Stimulated activated CD8-positive, alpha-beta memory T cell treated with anti-CD3 and anti-CD28 coated beads, Interleukin-15, amount 100 ng/mL, for 1 hour (primary cell): ENCODE measurements around the gene AGBL4.

Experiments used
- DNase-seq: peaks from one replicate; pipeline ENCODE4 v3.0.0-alpha.2; 2020; ENCODE audit warnings: low read depth

The AGBL4 gene

DNA sequence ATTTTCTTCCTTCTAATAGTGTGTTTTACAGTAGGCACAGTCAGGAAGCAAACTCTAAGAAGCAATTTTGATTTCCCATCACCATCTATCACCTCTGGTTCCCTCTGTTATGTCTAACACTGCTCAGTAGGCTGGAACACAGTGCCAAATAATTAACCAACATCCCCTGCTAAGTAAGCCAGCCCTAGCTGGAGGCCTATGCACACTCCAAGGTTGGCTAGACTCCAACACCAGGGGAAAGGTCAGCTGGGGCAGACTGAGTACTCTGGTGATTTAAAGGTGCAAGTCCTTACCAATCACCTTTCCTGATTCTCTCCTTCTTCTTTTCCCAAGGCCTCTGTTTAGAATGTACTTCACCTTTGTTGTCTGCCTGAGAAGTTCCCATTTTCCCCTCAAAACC is 1200.6 kb downstream of the AGBL4 start:
- no peak for DNase-seq

- DNase-seq, result no peak
Observed at GRCh38 chr1:48820491-48820890, 1203.3 kb downstream of the AGBL4 start.

DNA sequence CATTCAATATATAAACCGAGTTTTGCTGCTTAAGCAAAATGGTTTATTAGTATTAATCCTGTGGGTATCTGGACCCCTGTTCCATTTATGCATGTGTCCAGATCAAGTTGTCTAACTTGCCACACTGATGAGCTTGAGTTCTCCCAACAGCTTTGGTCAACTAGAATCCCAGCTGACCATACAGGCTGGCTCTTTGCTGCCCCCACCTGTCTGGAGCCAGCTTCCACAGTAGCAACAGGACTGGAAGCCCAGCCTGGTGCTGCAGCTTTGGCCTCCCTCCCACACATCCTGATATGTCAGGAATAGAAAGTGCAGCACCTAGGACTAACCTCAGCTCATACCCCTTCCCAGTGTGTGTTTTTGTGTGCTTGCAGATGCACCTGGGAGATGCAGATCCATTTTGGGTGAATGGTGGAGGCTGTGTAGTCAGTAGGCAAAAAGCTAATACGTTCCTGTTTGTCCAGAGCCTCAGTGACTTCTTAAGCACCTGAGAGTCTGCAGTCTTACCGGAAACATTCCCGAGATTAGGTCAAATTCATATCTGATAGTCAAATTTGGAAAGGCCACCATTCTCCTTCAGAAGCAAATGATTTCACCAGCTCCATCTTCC is 1206.1 kb downstream of the AGBL4 start:
- DNase-seq, result no peak

- DNase-seq, result no peak
Observed at GRCh38 chr1:48810740-48811139, 1213.0 kb downstream of the AGBL4 start.

DNA sequence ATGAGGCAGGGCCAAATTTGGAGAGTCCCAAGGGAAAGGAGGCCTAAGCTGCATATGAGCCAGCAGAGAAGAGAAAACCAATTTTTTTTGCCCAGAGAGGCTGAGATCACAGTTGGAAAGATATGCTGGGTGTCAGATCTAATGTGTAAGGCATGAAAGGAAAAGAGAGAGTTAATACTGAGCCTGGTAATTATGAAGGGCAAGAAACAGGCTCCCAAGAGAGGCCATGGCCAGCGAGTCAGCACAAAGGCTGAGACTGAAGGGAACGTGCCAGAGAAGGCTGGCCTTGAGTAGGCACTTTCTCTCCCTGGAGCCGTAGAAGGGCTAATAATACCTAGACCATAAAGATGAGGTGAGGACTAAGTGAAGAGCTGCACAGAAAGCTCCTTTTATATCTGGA is 1215.3 kb downstream of the AGBL4 start:
- DNase-seq, result no peak

- DNase-seq, result no peak
Observed at GRCh38 chr1:48807554-48808260, 1216.0 kb downstream of the AGBL4 start.

DNA sequence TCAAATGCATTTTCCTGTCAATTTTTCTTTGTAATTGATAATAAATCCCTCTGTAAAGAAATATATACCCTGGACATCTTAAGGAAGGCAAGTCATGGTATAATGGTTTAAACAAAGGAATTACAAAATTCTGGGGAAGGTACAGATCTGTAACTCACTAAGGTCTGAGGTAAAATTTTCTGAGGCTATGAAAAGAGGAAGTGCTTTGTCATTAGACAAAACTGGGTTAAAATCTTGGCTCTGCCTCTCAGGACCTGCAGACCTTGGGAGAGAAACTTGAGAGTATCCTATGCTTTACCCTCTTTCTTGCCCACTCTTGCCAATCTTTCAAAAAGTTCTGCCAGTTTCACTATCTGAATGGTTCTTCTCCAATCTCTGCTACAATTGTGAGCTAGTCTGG is 1220.3 kb downstream of the AGBL4 start:
- no peak for DNase-seq

GRCh38 chr1:48794816-48795215 is 1228.9 kb downstream of the AGBL4 start:
- DNase-seq, result no peak

DNA sequence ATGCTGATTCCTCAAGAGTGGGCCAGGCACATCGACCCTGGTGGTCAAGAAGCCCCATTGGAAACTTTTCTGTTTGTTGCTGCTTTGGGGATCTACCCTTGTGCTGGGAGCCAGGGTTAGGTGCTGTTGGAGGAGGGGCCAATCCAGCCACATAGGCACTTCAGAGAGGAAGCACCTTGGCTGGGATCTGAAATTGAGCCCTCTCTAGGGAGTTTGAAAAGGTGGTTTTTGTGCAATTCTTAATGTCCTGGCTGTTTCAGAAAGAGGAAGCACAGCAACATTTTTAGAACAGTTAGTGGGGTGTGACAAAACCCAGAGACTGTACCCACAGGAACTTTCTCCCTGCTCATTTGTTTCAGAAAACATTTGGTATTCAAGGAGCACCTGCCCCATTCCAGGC is 1229.9 kb downstream of the AGBL4 start:
- DNase-seq, result no peak

DNA sequence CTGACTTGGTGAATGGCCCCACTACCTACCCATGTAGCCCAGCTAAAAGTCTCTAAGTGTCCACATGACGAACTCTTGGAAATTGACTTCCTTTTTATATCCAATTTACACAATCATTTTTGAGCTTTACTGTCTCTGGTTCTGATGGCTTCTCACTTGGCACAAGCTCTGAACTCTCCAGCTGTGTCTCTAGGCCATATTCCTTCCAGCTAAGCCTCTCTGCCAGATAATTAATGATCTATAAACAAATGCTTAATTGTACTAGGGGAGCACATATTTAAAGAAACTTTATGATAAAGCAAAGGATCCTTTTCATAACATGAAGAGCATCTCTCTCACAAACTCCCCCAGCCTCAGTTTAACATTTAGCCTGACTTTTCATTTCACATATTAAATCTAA is 1230.8 kb downstream of the AGBL4 start:
- DNase-seq, result no peak

DNA sequence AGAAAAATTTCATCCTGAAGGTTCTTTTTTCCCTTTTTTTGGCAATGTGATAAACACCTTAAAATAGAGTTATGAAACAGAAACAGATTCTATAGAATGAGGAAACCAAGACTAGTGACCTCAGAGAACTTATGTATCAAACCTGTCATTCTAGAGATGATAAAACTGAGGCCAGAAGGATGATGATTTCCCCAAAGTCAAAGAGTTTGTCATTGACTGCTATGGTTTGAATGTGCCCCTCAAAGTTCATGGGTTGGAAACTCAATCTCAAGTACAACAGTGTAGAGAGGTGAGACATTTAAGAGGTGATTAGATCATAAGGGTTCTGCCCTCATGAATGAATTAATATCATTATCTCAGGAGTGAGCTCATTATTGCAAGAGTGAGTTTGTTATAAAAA is 1233.4 kb downstream of the AGBL4 start:
- no peak for DNase-seq

GRCh38 chr1:48789903-48790302 is 1233.9 kb downstream of the AGBL4 start:
- DNase-seq, result no peak

DNA sequence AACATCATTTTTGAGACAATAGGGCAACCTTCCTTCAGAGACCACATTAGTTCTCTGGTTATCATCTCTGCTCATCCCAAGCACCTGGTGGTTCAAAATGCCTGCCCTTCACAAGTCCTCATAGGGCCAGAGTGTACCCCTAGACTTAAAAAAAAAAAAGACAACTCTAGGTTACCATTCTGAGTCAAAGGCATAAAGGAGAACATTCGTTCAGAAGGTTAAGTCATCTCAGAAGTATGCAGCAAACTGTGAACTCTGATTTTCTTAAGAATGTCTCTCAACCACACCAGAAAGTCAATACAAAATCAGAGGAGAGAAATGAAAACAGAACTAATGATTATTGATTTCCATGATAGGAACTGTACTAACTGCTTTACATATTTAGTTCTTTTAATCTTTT is 1237.9 kb downstream of the AGBL4 start:
- no peak for DNase-seq

DNA sequence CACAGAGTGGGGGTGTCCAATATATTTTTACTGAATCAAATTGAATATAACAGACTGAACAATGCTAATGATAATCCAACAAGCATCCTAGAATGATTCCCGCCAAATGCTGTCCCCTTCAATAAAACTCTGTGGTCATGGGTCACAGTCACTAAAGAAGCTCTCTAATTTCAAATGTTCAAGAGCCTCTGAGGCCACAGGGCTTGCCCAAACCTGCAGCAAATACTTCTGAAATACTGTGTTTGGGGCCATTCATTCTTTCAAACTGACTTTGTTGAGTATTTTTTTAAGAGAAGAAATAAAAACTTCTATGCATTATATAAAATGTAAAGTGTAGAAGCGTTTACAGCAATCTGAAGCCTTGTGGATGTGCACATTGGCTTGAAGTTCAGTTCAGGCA is 1239.5 kb downstream of the AGBL4 start:
- no peak for DNase-seq

GRCh38 chr1:48777219-48777895 is 1246.4 kb downstream of the AGBL4 start:
- no peak for DNase-seq

GRCh38 chr1:48776393-48777218 is 1247.1 kb downstream of the AGBL4 start, which contains the start of gene BEND5:
Gene BEND5 (minus strand): TSS chr1:48776891. CDS start chr1:48776831, 60 bp downstream.
- DNase-seq, result peak; percentile 20

GRCh38 chr1:48775831-48776392 is 1247.8 kb downstream of the AGBL4 start:
- no peak for DNase-seq

GRCh38 chr1:48773133-48773532 is 1250.6 kb downstream of the AGBL4 start:
- no peak for DNase-seq

DNA sequence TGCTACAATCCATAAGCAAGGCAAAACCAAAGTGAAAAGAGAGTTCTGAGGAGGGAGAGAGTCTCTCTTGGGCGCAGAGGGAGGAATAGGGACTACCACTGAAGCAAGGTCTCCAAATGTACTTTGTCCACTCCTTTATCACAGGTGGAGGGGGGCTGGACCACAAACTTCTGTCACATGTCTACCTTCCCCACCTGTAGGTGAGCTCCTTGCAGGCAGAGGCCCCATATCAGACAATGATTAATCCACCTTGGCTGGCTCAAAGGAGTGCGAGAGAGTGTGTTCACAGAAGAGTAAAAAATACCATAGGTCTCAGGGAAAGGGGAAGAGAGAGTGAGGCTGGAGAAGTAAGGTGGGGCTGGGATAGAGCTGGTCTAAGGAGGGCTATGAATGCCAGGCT is 1251.5 kb downstream of the AGBL4 start:
- DNase-seq, result no peak

DNA sequence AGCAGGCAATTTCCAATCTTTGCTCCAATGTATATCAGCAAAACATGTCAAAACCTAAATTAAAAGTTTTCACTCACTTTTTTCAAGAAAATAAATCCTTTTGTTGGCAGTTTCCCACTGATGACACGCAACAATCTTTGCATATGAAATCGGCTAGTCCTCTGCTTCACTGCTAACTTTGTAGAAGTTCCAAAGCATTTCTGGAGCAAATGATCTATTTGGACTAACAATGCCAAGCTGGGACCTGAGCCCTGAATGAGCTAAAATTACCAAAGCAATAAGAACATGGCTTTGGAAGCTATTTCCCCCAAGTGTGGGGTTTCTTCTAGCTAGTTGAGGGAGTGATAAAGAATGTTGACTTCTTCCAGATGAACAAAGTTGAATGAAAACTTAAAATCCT is 1252.2 kb downstream of the AGBL4 start:
- DNase-seq, result no peak

DNA sequence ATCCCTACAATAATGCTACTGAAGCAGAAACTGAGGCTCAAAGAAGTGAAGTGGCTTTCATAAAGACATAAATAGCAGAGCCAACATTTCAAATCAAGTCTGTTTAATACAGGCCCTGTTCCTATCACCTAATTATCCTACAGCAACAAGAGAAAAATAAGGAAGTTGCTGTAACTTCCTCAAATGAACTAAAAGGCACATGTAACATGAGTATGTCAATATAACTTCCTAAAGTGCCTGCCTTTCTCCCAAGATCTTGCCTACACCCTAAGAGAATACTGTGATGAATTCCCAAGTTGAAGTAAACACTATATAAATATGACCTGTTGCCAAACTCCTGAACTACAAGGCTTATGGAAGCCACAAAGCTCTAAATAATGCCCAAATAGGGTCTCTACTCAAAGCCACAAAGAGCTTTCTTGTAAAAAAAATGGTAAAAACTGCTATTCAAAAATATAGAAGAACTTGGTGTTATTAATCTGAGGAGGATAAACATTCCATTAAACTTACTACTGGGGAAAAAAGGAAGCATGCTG is 1255.7 kb downstream of the AGBL4 start:
- no peak for DNase-seq

DNA sequence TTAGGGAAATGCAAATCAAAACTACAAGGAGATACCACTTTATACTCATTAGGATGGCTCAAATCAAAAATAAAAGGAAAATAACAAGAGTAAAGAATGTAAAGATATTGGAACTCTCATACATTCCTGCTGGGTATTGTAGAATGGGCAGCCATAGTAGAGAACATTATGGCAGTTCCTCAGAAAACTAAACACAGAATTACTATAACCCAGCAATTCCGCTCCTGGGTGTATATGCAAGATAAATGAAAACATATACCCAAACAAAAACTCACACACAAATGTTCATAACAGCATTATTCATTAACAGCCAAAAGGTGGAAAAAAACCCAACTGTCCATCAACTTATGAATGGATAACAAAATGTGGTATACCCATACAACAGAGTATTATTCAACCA is 1258.4 kb downstream of the AGBL4 start:
- no peak for DNase-seq
